K562 (cell line): ENCODE data around the gene YPEL1. TPM values are rescaled to one million over a fixed set of nuclear protein-coding genes. Genes with fewer than 3 reads are reported as not detected.

Source experiments
- FOXP1 ChIP-seq: sonication (generic); formaldehyde crosslinking; IDR thresholded peaks from 2 replicates; pipeline ENCODE4 v1.8.0; 2022; ENCODE audit warnings: mild to moderate bottlenecking, missing genetic modification reagents
- PURB ChIP-seq: sonication (generic); formaldehyde crosslinking; IDR thresholded peaks from 2 replicates; pipeline ENCODE4 v1.9.0; 2021; ENCODE audit warnings: low read depth, mild to moderate bottlenecking, missing genetic modification reagents
- TEAD1 ChIP-seq, 2 experiments: fragments of 450-650 bp in 1 of 2; sonication (generic) in 1 of 2; formaldehyde crosslinking; IDR thresholded peaks; 2 replicates each; pipeline versions ENCODE4 v1.4.0 to v1.8.0; 2020 to 2022; ENCODE audit warnings: mild to moderate bottlenecking in 2 of 2, missing genetic modification reagents in 1 of 2
- USF1 ChIP-seq: sonication (generic); formaldehyde crosslinking; IDR thresholded peaks from 2 replicates; pipeline ENCODE4 v1.9.0; 2022; ENCODE audit warnings: mild to moderate bottlenecking, missing genetic modification reagents
- ZNF3 ChIP-seq: fragments of 250-450 bp; sonication (Bioruptor Pico); IDR thresholded peaks from 2 replicates; pipeline ENCODE4 v1.5.0; 2021; ENCODE audit warnings: mild to moderate bottlenecking, moderate library complexity
- ZNF518B ChIP-seq: fragments of 250-450 bp; sonication (Bioruptor Pico); IDR thresholded peaks from 2 replicates; pipeline ENCODE4 v1.5.0; 2021; ENCODE audit warnings: mild to moderate bottlenecking, moderate library complexity
- ZNF717 ChIP-seq: fragments of 250-450 bp; sonication (Bioruptor Pico); IDR thresholded peaks from 2 replicates; pipeline ENCODE4 v1.5.0; 2021
- polyA plus RNA-seq, 8 experiments: library from polyadenylated mRNA; depleted of rRNA in 4 of 8; stranded (reverse) in 5 of 8; unstranded in 3 of 8; fragments of >200 nt; fragmentation: Nextera tagmentation in 2 of 8; fragmentation: Illumina TruSeq in 1 of 8; extraction: Ambion mirVana in 2 of 8; extraction: Trizol in 1 of 8; gene quantifications; 2 replicates each; pipeline versions ENCODE4 v1.2.1 to v1.2.3, GENCODE V29; 2011 to 2014; ENCODE audit warnings: inconsistent platforms in 1 of 8, missing spikeins in 1 of 8
- total RNA-seq, 7 experiments: library from RNA; depleted of rRNA in 6 of 7; stranded (reverse); fragments of >200 nt in 6 of 7; fragmentation: Illumina TruSeq in 2 of 7; extraction: Trizol in 2 of 7; gene quantifications; 2 replicates each; pipeline versions ENCODE4 v1.2.1 to v1.2.3, GENCODE V29; 2011 to 2021; ENCODE audit warnings: low replicate concordance in 1 of 7

YPEL1 gene
- total and polyA plus RNA-seq, 9 of the 15 experiments (the other 6 are each of a cell fraction or from before 2014, with no cell fraction given) = 0.07 to 2.2 (median 0.46) TPM

GRCh38 chr22:21720191-21720859 lies 15.3 kb downstream of the YPEL1 start (continued):
- TF ChIP-seq ZNF518B (CRISPR knock-in tag) (0 out of 2 replicates have a peak, but pooled peaks have one; percentile 67), ZNF717 (CRISPR knock-in tag) (0 out of 2 replicates have a peak, but pooled peaks have one; percentile 49), ZNF3 (CRISPR knock-in tag) (0 out of 2 replicates have a peak, but pooled peaks have one; percentile 36), USF1 (peak; percentile 52; the same call in 1 of the 2 replicates), TEAD1 (CRISPR knock-in tag; IDR thresholded peaks at IDR 0.05) (peak in 1 of 2 experiments; percentile 56; a peak in 1 of 4 replicates), PURB (CRISPR knock-in tag) (peak; percentile 83; the same call in 1 of the 2 replicates), FOXP1 (CRISPR knock-in tag) (peak; percentile 74; the same call in 1 of the 2 replicates)
